H9 (cell line): ENCODE data around the gene SH3GL1. TPM values are rescaled to one million over a fixed set of nuclear protein-coding genes. Genes with fewer than 3 reads are reported as not detected.

Experiments
- DNase-seq: peaks from one replicate; pipeline ENCODE4 v3.0.0-alpha.2; 2017
- H2AFZ ChIP-seq: one replicate; pipeline ENCODE4 v1.6.1; 2013; ENCODE audit warnings: mild to moderate bottlenecking, low read length, control low read depth, moderate library complexity
- H2AK5ac ChIP-seq: 2 replicates; pipeline ENCODE4 v1.6.1; 2013; ENCODE audit warnings: low read length, control low read depth, mixed read lengths; ENCODE audit not compliant: insufficient read length
- H2BK120ac ChIP-seq: one replicate; pipeline ENCODE4 v1.6.1; 2013; ENCODE audit warnings: low read depth, mild to moderate bottlenecking, low read length, control low read depth, inconsistent platforms; ENCODE audit not compliant: poor library complexity, severe bottlenecking
- H2BK12ac ChIP-seq: 2 replicates; pipeline ENCODE4 v1.6.1; 2013; ENCODE audit warnings: low read length, control low read depth, mixed read lengths, low read depth; ENCODE audit not compliant: insufficient read length
- H2BK15ac ChIP-seq: 2 replicates; pipeline ENCODE4 v1.6.1; 2013; ENCODE audit warnings: low read depth, low read length, control low read depth
- H2BK20ac ChIP-seq: one replicate; pipeline ENCODE4 v1.6.1; 2013; ENCODE audit warnings: low read depth, mild to moderate bottlenecking, low read length, control low read depth, inconsistent platforms; ENCODE audit not compliant: poor library complexity, severe bottlenecking
- H2BK5ac ChIP-seq: 2 replicates; pipeline ENCODE4 v1.6.1; 2013; ENCODE audit warnings: low read length, control low read depth, mixed read lengths; ENCODE audit not compliant: insufficient read length
- H3K14ac ChIP-seq: 2 replicates; pipeline ENCODE4 v1.6.1; 2013; ENCODE audit warnings: low read length, control low read depth; ENCODE audit not compliant: insufficient read depth
- H3K18ac ChIP-seq: 2 replicates; pipeline ENCODE4 v1.6.1; 2013; ENCODE audit warnings: low read depth, mild to moderate bottlenecking, mixed read lengths, low read length, control low read depth; ENCODE audit not compliant: insufficient read length
- H3K23ac ChIP-seq: 2 replicates; pipeline ENCODE4 v1.6.1; 2013; ENCODE audit warnings: low read length, control low read depth, mixed read lengths, low read depth; ENCODE audit not compliant: insufficient read length
- H3K23me2 ChIP-seq: 2 replicates; pipeline ENCODE4 v1.6.1; 2013; ENCODE audit warnings: low read depth, mild to moderate bottlenecking, mixed read lengths, low read length, control low read depth; ENCODE audit not compliant: insufficient read length, poor library complexity, severe bottlenecking
- H3K27ac ChIP-seq: 2 replicates; pipeline ENCODE4 v1.5.1; 2013; ENCODE audit warnings: low read length, control low read depth, mixed read lengths, low read depth; ENCODE audit not compliant: insufficient read length
- H3K27me3 ChIP-seq: 2 replicates; pipeline ENCODE4 v1.6.1; 2013; ENCODE audit warnings: low read length, control low read depth, inconsistent platforms; ENCODE audit not compliant: insufficient read depth
- H3K4ac ChIP-seq: 2 replicates; pipeline ENCODE4 v1.6.1; 2013; ENCODE audit warnings: low read depth, mild to moderate bottlenecking, control low read depth, inconsistent platforms, low read length, moderate library complexity
- H3K4me1 ChIP-seq: 2 replicates; pipeline ENCODE4 v1.6.1; 2013; ENCODE audit warnings: low read length, control low read depth, inconsistent platforms; ENCODE audit not compliant: insufficient read depth
- H3K4me2 ChIP-seq: 2 replicates; pipeline ENCODE4 v1.6.1; 2013; ENCODE audit warnings: low read length, control low read depth, mixed read lengths; ENCODE audit not compliant: insufficient read length, insufficient read depth
- H3K56ac ChIP-seq: 2 replicates; pipeline ENCODE4 v1.6.1; 2013; ENCODE audit warnings: low read depth, mild to moderate bottlenecking, mixed read lengths, low read length, control low read depth; ENCODE audit not compliant: insufficient read length
- H3K79me1 ChIP-seq: 2 replicates; pipeline ENCODE4 v1.6.1; 2013; ENCODE audit warnings: low read depth, mild to moderate bottlenecking, moderate library complexity, low read length, control low read depth, inconsistent platforms; ENCODE audit not compliant: insufficient read depth, poor library complexity, severe bottlenecking
- H3K79me2 ChIP-seq: 2 replicates; pipeline ENCODE4 v1.6.1; 2013; ENCODE audit warnings: low read length, control low read depth, inconsistent platforms; ENCODE audit not compliant: insufficient read depth
- H3K9ac ChIP-seq: 2 replicates; pipeline ENCODE4 v1.6.1; 2013; ENCODE audit warnings: low read length, control low read depth, mixed read lengths; ENCODE audit not compliant: insufficient read length; ENCODE audit errors: extremely low read depth
- H3K9me3 ChIP-seq: one replicate; pipeline ENCODE4 v1.6.1; 2013; ENCODE audit warnings: low read depth, low read length, inconsistent platforms; ENCODE audit not compliant: control insufficient read depth
- H3T11ph ChIP-seq: one replicate; pipeline ENCODE4 v1.6.1; 2013; ENCODE audit warnings: mild to moderate bottlenecking, low read length, control low read depth, inconsistent platforms
- H4K20me1 ChIP-seq: one replicate; pipeline ENCODE4 v1.6.1; 2013; ENCODE audit not compliant: control insufficient read depth, insufficient read length, insufficient read depth
- H4K5ac ChIP-seq: 2 replicates; pipeline ENCODE4 v1.6.1; 2013; ENCODE audit warnings: low read depth, mild to moderate bottlenecking, mixed read lengths, low read length, control low read depth; ENCODE audit not compliant: insufficient read length
- H4K8ac ChIP-seq: replicated peaks from 2 replicates; pipeline ENCODE4 v1.6.1; 2013; ENCODE audit warnings: low read length, control low read depth, mixed read lengths, low read depth; ENCODE audit not compliant: insufficient read length
- H4K91ac ChIP-seq: 2 replicates; pipeline ENCODE4 v1.6.1; 2013; ENCODE audit warnings: low read depth, mild to moderate bottlenecking, moderate library complexity, mixed read lengths, low read length, control low read depth; ENCODE audit not compliant: insufficient read length
- H3K27ac Mint-ChIP-seq, 3 experiments: 2 replicates in 2 of 3; 3 replicates in 1 of 3; pipeline ENCODE4 v1.8.0; 2020 to 2021; ENCODE audit warnings: mixed read lengths in 3 of 3, mild to moderate bottlenecking in 1 of 3, moderate library complexity in 1 of 3
- H3K27me3 Mint-ChIP-seq: 2 replicates; pipeline ENCODE4 v1.8.0; 2021; ENCODE audit warnings: low read depth, mild to moderate bottlenecking, moderate library complexity, mixed read lengths
- H3K36me3 Mint-ChIP-seq, 3 experiments: 2 replicates in 2 of 3; 3 replicates in 1 of 3; pipeline ENCODE4 v1.8.0; 2020 to 2021; ENCODE audit warnings: low read depth in 3 of 3, mixed read lengths in 3 of 3; ENCODE audit not compliant: insufficient read depth in 1 of 3
- H3K4me1 Mint-ChIP-seq, 2 experiments: 2 replicates each; pipeline ENCODE4 v1.8.0; 2020; ENCODE audit warnings: mixed read lengths in 2 of 2
- H3K4me3 Mint-ChIP-seq, 2 experiments: 2 replicates in 1 of 2; 3 replicates in 1 of 2; pipeline ENCODE4 v1.8.0; 2020 to 2021; ENCODE audit warnings: mild to moderate bottlenecking in 2 of 2, mixed read lengths in 2 of 2, moderate library complexity in 1 of 2
- H3K9me3 Mint-ChIP-seq, 2 experiments: 2 replicates in 1 of 2; 3 replicates in 1 of 2; pipeline ENCODE4 v1.8.0; 2020; ENCODE audit warnings: mild to moderate bottlenecking in 2 of 2, mixed read lengths in 2 of 2, moderate library complexity in 1 of 2
- WGBS: extraction: QIAGEN DNeasy Blood & Tissue Kit; methylation state at CpG from one replicate; pipeline ENCODE4 v1.1.7; 2013; ENCODE audit warnings: missing lambda C conversion rate, low lambda C conversion rate, mixed read lengths; ENCODE audit not compliant: insufficient read length; ENCODE audit errors: extremely low coverage; 5-methylcytosine and 5-hydroxymethylcytosine counted together
- total RNA-seq: library from RNA; stranded (reverse); gene quantifications from 2 replicates; pipeline ENCODE4 v1.2.1, GENCODE V29; 2021
- TF ChIP-seq, protein P1 (sequence below): fragments of 200-600 bp; sonication (generic); conservative IDR thresholded peaks from 3 replicates; pipeline ENCODE4 v1.8.0; 2021; ENCODE audit warnings: antibody characterized with exemption, mild to moderate bottlenecking

The SH3GL1 gene
- total RNA-seq, 1 experiment from 2014 or later: 85.5 TPM

DNA sequence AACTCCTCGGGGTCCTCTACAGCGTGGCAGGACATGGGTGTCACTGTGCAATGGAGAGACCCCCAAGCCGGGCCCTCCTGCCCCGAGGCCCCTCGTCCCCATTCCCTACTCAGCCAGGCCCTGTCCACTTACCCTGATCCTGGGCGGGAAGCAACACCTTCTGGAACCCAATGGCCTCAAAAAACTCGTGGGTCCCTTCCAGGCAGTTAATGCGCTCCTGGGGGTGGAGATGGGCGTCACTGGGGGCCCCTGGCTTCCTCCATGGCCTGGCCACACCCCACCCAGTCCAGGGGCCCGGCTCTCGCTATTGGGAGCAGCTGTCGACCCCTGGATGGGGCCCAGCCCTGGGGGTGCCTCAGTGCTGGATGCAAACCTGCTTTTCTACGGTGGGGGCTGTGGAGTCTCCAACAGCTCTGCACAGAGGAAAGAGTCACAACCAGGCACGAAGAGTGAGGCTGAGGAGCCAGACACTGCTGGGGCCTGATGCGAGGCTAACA is 46.4 kb upstream of the SH3GL1 start:
- Mint-ChIP-seq H3K4me3 (no peak overlapping the region), H3K27me3 (no peaks in the 10 kb centered on the region; the same call in 1 of the 2 replicates), H3K27ac (peak overlapping the region in 1 of 3 experiments; percentile 89; a peak in 3 of 7 replicates), H3K4me1 (0 out of 4 replicates have a peak, but pooled peaks cover 0 to 5% of the 10 kb centered on the region in 2 experiments), H3K9me3 (no peaks in the 10 kb centered on the region), H3K36me3 (peaks cover 20 to 64% (median 44%) of the 10 kb centered on the region in 3 experiments)
- no peaks in the 10 kb centered on the region for H3K9me3 ChIP-seq
- no peak overlapping the region for H2BK15ac ChIP-seq
- no peak overlapping the region for H3K23ac ChIP-seq
- H3K4ac ChIP-seq: no peak overlapping the region
- H3K14ac ChIP-seq: no peak overlapping the region; the same call in 1 of the 2 replicates
- H3K79me2 ChIP-seq: no peaks in the 10 kb centered on the region
- no peak overlapping the region for H3K56ac ChIP-seq
- no peak overlapping the region for H3K18ac ChIP-seq
- DNase-seq: no peak
- H2BK12ac ChIP-seq: no peak overlapping the region
- no peaks in the 10 kb centered on the region for H4K20me1 ChIP-seq
- H2BK20ac ChIP-seq: no peak overlapping the region
- no peak overlapping the region for H2AFZ ChIP-seq
- H2AK5ac ChIP-seq: no peak overlapping the region
- no peak overlapping the region for H3T11ph ChIP-seq
- H3K9ac ChIP-seq: no peak overlapping the region
- H3K23me2 ChIP-seq: no peaks in the 10 kb centered on the region
- H4K8ac ChIP-seq: no peak overlapping the region
- H3K27ac ChIP-seq: no peak overlapping the region
- H4K5ac ChIP-seq: no peak overlapping the region
- H3K4me2 ChIP-seq: no peak overlapping the region
- H3K79me1 ChIP-seq: no peaks in the 10 kb centered on the region
- no peak overlapping the region for H2BK5ac ChIP-seq
- no peaks in the 10 kb centered on the region for H3K27me3 ChIP-seq
- no peaks in the 10 kb centered on the region for H3K4me1 ChIP-seq
- TF ChIP-seq, protein P1, sequence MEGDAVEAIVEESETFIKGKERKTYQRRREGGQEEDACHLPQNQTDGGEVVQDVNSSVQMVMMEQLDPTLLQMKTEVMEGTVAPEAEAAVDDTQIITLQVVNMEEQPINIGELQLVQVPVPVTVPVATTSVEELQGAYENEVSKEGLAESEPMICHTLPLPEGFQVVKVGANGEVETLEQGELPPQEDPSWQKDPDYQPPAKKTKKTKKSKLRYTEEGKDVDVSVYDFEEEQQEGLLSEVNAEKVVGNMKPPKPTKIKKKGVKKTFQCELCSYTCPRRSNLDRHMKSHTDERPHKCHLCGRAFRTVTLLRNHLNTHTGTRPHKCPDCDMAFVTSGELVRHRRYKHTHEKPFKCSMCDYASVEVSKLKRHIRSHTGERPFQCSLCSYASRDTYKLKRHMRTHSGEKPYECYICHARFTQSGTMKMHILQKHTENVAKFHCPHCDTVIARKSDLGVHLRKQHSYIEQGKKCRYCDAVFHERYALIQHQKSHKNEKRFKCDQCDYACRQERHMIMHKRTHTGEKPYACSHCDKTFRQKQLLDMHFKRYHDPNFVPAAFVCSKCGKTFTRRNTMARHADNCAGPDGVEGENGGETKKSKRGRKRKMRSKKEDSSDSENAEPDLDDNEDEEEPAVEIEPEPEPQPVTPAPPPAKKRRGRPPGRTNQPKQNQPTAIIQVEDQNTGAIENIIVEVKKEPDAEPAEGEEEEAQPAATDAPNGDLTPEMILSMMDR: no peak
- H2BK120ac ChIP-seq: no peak overlapping the region
- H4K91ac ChIP-seq: no peak overlapping the region
- no CpG with 5 or more reads among the region's 15 CpGs for WGBS
